PC-3 (cell line): Measurements from ENCODE around the gene PRDM1.

Experiments
- EZH2phosphoT487 ChIP-seq: fragments of 300-600 bp; sonication (generic); IDR thresholded peaks from 2 replicates; pipeline ENCODE4 v1.6.1; 2018; ENCODE audit warnings: mild to moderate bottlenecking, antibody characterized with exemption, low read length, borderline replicate concordance
- TF ChIP-seq, protein P1 (sequence below): fragments of 300-600 bp; sonication (generic); conservative IDR thresholded peaks from 2 replicates; pipeline ENCODE4 v1.5.1; 2017; ENCODE audit warnings: antibody characterized with exemption, low read depth, mild to moderate bottlenecking, low read length

DNA sequence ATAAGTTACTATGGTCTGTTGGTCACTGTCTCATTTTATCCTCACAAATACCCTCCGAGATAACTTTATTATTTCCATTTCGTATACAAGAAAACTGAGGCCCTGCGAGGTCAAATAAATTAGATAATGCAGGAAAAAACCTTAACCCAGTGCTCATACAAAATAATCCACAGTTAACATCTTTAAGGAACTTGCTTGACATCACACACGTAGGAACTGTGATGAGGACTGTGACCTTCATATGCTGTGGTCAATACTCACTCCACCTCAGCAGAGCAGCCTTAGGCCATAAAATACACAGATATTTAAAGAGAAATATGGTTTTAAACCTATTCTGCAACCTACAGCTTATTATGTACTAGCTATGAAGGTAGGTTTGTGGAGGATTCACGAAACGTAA is 34.3 kb downstream of the PRDM1 start:
- TF ChIP-seq, protein P1, sequence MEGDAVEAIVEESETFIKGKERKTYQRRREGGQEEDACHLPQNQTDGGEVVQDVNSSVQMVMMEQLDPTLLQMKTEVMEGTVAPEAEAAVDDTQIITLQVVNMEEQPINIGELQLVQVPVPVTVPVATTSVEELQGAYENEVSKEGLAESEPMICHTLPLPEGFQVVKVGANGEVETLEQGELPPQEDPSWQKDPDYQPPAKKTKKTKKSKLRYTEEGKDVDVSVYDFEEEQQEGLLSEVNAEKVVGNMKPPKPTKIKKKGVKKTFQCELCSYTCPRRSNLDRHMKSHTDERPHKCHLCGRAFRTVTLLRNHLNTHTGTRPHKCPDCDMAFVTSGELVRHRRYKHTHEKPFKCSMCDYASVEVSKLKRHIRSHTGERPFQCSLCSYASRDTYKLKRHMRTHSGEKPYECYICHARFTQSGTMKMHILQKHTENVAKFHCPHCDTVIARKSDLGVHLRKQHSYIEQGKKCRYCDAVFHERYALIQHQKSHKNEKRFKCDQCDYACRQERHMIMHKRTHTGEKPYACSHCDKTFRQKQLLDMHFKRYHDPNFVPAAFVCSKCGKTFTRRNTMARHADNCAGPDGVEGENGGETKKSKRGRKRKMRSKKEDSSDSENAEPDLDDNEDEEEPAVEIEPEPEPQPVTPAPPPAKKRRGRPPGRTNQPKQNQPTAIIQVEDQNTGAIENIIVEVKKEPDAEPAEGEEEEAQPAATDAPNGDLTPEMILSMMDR, result no peak
- no peak for TF ChIP-seq EZH2phosphoT487
